SK-N-MC (cell line): Measurements from ENCODE around the gene UBE2J1.
"Not testable (repeated sequence)": the region's sequence is repeated elsewhere in the genome, so short reads cannot be mapped to it uniquely, and the experiment has no call there.

ENCODE experiments used
- DNase-seq: peaks from one replicate; pipeline ENCODE4 v3.0.0-alpha.2; 2011; ENCODE audit warnings: low read depth, low spot score
- H3K27ac ChIP-seq: fragments of 200-600 bp; sonication (generic); 2 replicates; pipeline ENCODE4 v1.5.1; 2016; ENCODE audit warnings: mixed run types
- H3K36me3 ChIP-seq: fragments of 200-600 bp; sonication (generic); 2 replicates; pipeline ENCODE4 v1.6.1; 2017; ENCODE audit warnings: antibody characterized with exemption, low read length, mixed read lengths; ENCODE audit not compliant: insufficient read depth
- H3K4me3 ChIP-seq: fragments of 200-600 bp; sonication (generic); 2 replicates; pipeline ENCODE4 v1.5.1; 2016
- H3K9ac ChIP-seq: fragments of 200-600 bp; sonication (generic); 2 replicates; pipeline ENCODE4 v1.8.0; 2017; ENCODE audit warnings: mixed run types, mixed read lengths; ENCODE audit not compliant: insufficient read length
- H3K9me3 ChIP-seq: fragments of 200-600 bp; sonication (generic); 2 replicates; pipeline ENCODE4 v1.6.1; 2017; ENCODE audit warnings: low read depth, mild to moderate bottlenecking, antibody characterized with exemption, low read length, moderate library complexity, mixed read lengths
- EZH2 ChIP-seq: fragments of 200-600 bp; sonication (generic); IDR thresholded peaks from one replicate; pipeline ENCODE4 v1.6.1; 2017; ENCODE audit warnings: antibody characterized with exemption
- FOXP2 ChIP-seq: optimal IDR thresholded peaks from 2 replicates; pipeline ENCODE3; 2011; ENCODE audit warnings: mild to moderate bottlenecking, moderate library complexity; ENCODE audit not compliant: insufficient read depth; ENCODE audit errors: extremely low read length, control extremely low read depth
- POLR2AphosphoS5 ChIP-seq: IDR thresholded peaks from 2 replicates; pipeline ENCODE4 v1.6.1; 2012; ENCODE audit warnings: mild to moderate bottlenecking, low read depth, low read length, borderline replicate concordance

UBE2J1 gene

DNA sequence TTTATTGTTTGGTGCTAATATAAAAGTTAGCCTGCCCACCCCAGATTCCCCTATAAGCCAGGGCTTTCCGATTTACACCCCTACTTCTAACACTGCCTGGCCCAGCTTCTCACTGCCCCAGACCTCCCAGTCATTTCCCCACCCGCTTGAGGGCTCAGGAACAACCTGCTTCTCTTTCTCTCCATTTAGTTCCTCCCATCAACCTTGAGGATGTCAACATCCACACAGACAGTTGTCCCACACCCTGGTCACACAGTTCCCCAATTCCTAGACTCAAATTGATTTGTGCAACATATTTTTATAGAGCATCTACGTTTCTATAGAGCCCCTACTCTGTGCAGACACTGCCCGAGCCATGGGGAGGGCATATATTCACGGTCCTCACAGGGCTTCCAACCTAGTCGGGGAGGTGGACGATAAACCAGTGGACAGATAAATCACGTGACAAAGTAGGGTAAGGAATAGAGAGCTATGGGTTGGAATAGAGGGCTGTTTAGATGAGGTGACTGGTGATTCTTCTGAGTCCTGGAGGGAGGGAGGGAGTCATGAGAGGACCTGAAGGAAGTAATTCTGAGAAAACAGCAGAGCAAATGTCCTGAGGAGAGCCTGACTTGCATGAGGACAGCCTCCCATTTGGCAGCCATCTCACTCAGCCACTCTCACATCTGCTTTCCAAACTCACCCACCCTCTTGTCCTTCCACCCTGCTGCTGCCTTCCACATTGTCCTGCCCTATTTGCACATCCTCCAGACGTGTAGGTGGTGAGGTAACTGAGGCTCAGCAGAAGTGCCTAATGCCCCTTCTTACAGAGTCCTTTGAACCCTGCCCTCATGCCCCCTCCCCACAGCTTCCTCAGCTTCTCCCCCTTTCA lies 43.8 kb downstream of the UBE2J1 start:
- Histone ChIP-seq H3K9me3 (no peaks in the 10 kb centered on the region), H3K27ac (no peak overlapping the region), H3K36me3 (no peaks in the 10 kb centered on the region), H3K9ac (no peak overlapping the region), H3K4me3 (no peak overlapping the region)
- DNase-seq, result no peak
- TF ChIP-seq FOXP2 (no peak), EZH2 (no peak), POLR2AphosphoS5 (no peak)

DNA sequence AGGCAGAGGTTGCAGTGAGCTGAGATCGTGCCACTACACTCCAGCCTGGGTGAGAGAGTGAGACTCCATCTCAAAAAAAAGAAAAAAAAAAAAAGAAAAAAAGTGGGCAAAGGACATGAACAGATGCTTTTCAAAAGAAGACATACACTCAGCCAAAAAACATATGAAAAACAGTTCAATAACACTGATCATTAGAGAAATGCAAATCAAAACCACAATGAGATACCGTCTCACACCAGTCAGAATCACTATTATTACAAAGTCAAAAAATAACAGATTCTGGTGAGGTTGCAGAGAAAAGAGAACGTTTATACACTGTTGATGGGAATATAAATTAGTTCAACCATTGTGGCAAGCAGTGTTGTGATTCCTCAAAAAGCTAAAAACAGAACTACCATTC lies 48.0 kb downstream of the UBE2J1 start:
- DNase-seq, H3K36me3 ChIP-seq, H3K9ac ChIP-seq: not testable (repeated sequence)

DNA sequence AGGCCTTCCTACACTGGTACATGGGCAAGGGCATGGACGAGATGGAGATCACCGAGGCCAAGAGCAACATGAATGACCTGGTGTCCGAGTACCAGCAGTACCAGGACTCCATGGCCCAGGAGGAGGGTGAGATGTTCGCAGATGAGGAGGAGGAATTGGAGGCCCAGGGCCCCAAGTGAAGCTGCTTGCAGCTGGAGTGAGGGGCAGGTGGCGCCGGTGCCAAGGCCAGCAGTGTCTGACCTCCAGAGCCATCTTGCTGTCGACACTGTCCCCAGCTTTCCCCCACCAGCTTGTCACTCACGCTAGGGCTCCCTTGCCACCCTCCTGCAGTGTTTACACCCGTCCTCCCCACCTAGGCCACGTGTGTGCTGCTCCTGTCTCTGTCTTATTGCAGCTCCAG lies 49.6 kb downstream of the UBE2J1 start:
- Histone ChIP-seq H3K27ac (no peak overlapping the region), H3K9ac (no peak overlapping the region)

More for the DNA sequence above, 48.0 kb downstream of the UBE2J1 start:
- H3K4me3 ChIP-seq, H3K27ac ChIP-seq, H3K9me3 ChIP-seq: not testable (repeated sequence)

DNA sequence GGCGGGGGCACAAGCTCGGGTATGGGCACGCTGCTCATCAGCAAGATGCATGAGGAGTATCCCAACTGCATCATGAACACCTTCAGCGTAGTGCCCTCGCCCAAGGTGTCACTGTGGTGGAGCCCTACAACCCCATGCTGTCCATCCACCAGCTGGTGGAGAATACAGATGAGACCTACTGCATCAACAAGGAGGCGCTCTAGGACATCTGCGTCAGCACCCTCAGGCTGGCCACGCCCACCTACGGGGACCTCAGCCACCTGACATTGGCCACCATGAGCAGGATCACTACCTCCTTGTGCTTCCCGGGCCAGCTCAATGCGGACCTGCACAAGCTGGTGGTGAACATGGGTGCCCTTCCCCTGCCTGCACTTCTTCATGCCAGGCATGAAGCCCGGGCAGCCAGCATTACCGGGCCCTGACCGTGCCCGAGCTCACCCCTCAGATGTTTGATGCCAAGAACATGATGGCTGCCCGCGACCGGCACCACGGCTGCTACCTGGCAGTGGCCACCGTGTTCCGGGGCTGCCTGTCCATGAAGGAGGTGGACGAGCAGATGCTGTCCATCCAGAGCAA lies 50.2 kb downstream of the UBE2J1 start:
- DNase-seq, result no peak
- H3K36me3 ChIP-seq, result no peaks in the 10 kb centered on the region
- H3K9ac ChIP-seq, result no peak overlapping the region
- H3K9me3 ChIP-seq, result no peaks in the 10 kb centered on the region; the same call in 1 of the 2 replicates
- no peak overlapping the region for H3K27ac ChIP-seq
- TF ChIP-seq POLR2AphosphoS5 (no peak), FOXP2 (no peak), EZH2 (no peak)
- H3K4me3 ChIP-seq, result no peak overlapping the region

More for the DNA sequence above, 49.6 kb downstream of the UBE2J1 start:
- H3K36me3 ChIP-seq, result no peaks in the 10 kb centered on the region
- H3K4me3 ChIP-seq, result no peak overlapping the region
- DNase-seq, result no peak
- H3K9me3 ChIP-seq, result no peaks in the 10 kb centered on the region; the same call in 1 of the 2 replicates
- no peak for TF ChIP-seq FOXP2
- no peak for TF ChIP-seq EZH2
- no peak for TF ChIP-seq POLR2AphosphoS5

DNA sequence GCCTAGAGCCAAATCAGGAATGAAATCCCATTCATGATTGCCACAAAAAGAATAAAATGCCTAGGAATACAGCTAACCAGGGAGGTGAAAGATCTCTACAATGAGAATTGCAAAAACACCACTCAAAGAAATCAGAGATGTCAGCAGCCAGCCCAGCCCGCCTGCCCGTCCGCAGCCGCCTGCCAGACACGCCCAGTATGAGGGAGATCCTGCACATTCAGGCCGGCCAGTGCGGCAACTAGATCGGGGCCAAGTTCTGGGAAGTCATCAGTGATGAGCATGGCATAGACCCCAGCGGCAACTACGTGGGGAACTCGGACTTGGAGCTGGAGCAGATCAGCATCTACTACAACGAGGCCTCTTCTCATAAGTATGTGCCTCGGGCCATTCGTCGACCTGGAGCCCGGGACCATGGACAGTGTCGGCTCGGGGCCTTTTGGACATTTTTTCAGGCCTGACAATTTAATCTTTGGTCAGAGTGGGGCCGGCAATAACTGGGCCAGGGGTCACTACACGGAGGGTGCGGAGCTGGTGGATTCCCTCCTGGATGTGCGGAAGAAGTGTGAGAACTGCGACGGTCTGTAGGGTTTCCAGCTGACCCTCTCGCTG lies 50.8 kb downstream of the UBE2J1 start:
- no peak overlapping the region for H3K9ac ChIP-seq
- TF ChIP-seq FOXP2, result no peak
- no peak for TF ChIP-seq EZH2
- TF ChIP-seq POLR2AphosphoS5, result no peak
- no peak overlapping the region for H3K27ac ChIP-seq
- H3K36me3 ChIP-seq, result no peaks in the 10 kb centered on the region
- no peak for DNase-seq
- H3K4me3 ChIP-seq, result no peak overlapping the region
- no peaks in the 10 kb centered on the region; the same call in 1 of the 2 replicates for H3K9me3 ChIP-seq

DNA sequence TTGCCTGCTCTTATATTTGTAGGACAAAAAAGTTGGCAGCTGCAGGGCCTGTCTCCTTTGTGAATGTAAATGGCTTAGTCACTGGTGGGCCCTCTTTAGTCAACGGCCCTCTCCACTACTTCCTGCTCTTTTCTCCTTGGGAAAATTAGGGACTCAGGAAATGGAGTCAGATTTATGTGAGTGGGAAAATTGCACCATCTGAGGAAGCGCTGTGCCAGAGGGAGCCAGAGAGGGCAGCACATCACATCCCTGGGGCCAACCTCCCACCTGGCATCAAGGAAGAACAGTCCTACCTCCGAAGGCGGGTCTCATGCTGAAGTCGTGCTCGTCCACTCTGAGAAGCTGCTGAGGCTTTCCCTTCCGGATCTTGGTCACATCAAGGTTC lies 53.1 kb downstream of the UBE2J1 start:
- Histone ChIP-seq H3K27ac (no peak overlapping the region), H3K4me3 (no peak overlapping the region), H3K9ac (no peak overlapping the region), H3K9me3 (no peaks in the 10 kb centered on the region; the same call in 1 of the 2 replicates), H3K36me3 (no peaks in the 10 kb centered on the region)
- TF ChIP-seq FOXP2 (no peak), EZH2 (no peak), POLR2AphosphoS5 (no peak)
- DNase-seq, result no peak

DNA sequence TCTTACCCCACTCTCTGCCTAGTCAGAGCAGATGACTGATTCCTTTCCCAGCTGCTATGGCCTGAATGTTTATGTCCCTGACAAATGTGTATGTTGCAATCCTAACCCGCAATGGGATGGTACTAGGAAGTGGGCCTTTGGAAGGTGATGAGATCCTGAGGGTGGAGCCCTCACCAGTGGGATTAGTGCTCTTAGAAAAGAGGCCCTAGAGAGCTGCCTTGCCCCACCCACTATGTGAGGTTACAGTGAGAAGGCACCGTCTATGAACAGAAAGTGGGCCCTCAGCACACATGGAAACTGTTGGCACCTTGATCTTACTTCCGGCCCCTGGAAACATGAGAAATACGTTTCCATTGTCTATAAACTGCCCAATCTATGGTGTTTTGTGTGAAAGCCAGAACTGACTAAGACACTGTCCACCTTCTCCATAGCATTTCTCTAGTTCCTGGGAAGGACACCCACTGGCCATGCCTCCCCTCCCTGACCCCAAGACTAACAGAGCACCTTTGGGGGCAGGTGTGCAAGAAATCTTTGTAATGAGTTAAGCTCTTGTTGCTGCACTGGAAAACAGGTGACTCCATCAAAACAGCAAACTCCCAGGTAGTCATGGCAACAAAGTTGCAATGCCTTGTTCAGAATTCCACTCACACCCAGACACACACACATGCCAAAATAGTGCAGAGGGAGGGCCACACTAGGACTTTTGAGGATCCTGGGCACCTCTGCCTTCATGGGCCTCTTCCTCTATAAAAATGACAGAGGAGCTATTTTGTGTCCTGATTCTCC lies 53.6 kb downstream of the UBE2J1 start:
- H3K27ac ChIP-seq, result no peak overlapping the region
- no peak for DNase-seq
- H3K36me3 ChIP-seq, result no peaks in the 10 kb centered on the region
- TF ChIP-seq FOXP2 (no peak), EZH2 (no peak), POLR2AphosphoS5 (no peak)
- H3K9ac ChIP-seq, result no peak overlapping the region
- H3K9me3 ChIP-seq, result no peaks in the 10 kb centered on the region; the same call in 1 of the 2 replicates
- H3K4me3 ChIP-seq, result no peak overlapping the region
